ENCODE measurements around the gene ZNF526.
"Not testable (repeated sequence)": the region's sequence is repeated elsewhere in the genome, so short reads cannot be mapped to it uniquely, and the experiment has no call there.

The ZNF526 gene

GRCh38 chr19:42246922-42247639 lies 27.0 kb downstream of the ZNF526 start:
- DNase-seq (ENCODE audit: low read depth), result no peak

- DNase-seq (ENCODE audit: low read depth), result no peak
Observed at GRCh38 chr19:42247640-42248199, 27.6 kb downstream of the ZNF526 start.

GRCh38 chr19:42248270-42249148 lies 28.4 kb downstream of the ZNF526 start:
- no peak for DNase-seq (ENCODE audit: low read depth)

- DNase-seq (ENCODE audit: low read depth), result no peak
Observed at GRCh38 chr19:42249149-42249750, 29.1 kb downstream of the ZNF526 start.

- no peak for DNase-seq (ENCODE audit: low read depth)
Observed at GRCh38 chr19:42249769-42250168, 29.7 kb downstream of the ZNF526 start.

- no peak for DNase-seq (ENCODE audit: low read depth)
Observed at GRCh38 chr19:42250183-42250665, 30.1 kb downstream of the ZNF526 start.

GRCh38 chr19:42250666-42251531 lies 30.8 kb downstream of the ZNF526 start:
- DNase-seq (ENCODE audit: low read depth), result no peak

GRCh38 chr19:42251572-42252358 lies 31.7 kb downstream of the ZNF526 start:
- no peak for DNase-seq (ENCODE audit: low read depth)

GRCh38 chr19:42252365-42253244 lies 32.5 kb downstream of the ZNF526 start:
- no peak for DNase-seq (ENCODE audit: low read depth)

- peak; percentile 45 for DNase-seq (ENCODE audit: low read depth)
Observed at GRCh38 chr19:42253245-42254088, 33.4 kb downstream of the ZNF526 start.

GRCh38 chr19:42254089-42254849 lies 34.2 kb downstream of the ZNF526 start:
- DNase-seq (ENCODE audit: low read depth), result peak; percentile 67

- DNase-seq (ENCODE audit: low read depth), result peak; percentile 92
Observed at GRCh38 chr19:42254850-42255765, 35.0 kb downstream of the ZNF526 start, which contains the start of gene ERF. TSS of gene ERF (minus strand) at chr19:42255128. CDS start at chr19:42254999, 129 bp downstream.

GRCh38 chr19:42255766-42256745 lies 35.9 kb downstream of the ZNF526 start:
- DNase-seq (ENCODE audit: low read depth), result no peak

GRCh38 chr19:42257842-42258241 lies 37.7 kb downstream of the ZNF526 start:
- DNase-seq (ENCODE audit: low read depth), result not testable (repeated sequence)

GRCh38 chr19:42261763-42262162 lies 41.7 kb downstream of the ZNF526 start:
- DNase-seq (ENCODE audit: low read depth), result no peak

All from activated T-helper 9 cell treated with anti-CD3 and anti-CD28 coated beads, Interleukin-2, amount 50 U/mL, for 16 hours (primary cell).